Adipocyte (in vitro differentiated cells): ENCODE results near the gene PTPN20.
"Not testable (repeated sequence)": the region's sequence is repeated elsewhere in the genome, so short reads cannot be mapped to it uniquely, and the experiment has no call there.

ENCODE experiments used
- DNase-seq: peaks from one replicate; pipeline ENCODE4 v3.0.0-alpha.2; 2015; ENCODE audit warnings: low read depth
- H3K27me3 ChIP-seq: replicated peaks from 2 replicates; pipeline ENCODE4 v1.7.0; 2013; ENCODE audit warnings: mild to moderate bottlenecking, low read length, moderate library complexity; ENCODE audit not compliant: control insufficient read depth, insufficient read depth
- H3K36me3 ChIP-seq: 2 replicates; pipeline ENCODE4 v1.7.0; 2013; ENCODE audit warnings: low read length, mild to moderate bottlenecking, moderate library complexity; ENCODE audit not compliant: control insufficient read depth, insufficient read depth, severe bottlenecking
- H3K4me1 ChIP-seq: 2 replicates; pipeline ENCODE4 v1.7.0; 2013; ENCODE audit warnings: mild to moderate bottlenecking, low read length, moderate library complexity; ENCODE audit not compliant: control insufficient read depth, insufficient read depth
- H3K4me3 ChIP-seq: 2 replicates; pipeline ENCODE4 v1.7.0; 2013; ENCODE audit warnings: mild to moderate bottlenecking, low read length, moderate library complexity
- H3K9ac ChIP-seq: 2 replicates; pipeline ENCODE4 v1.7.0; 2013; ENCODE audit warnings: mild to moderate bottlenecking, low read length, moderate library complexity
- H3K9me3 ChIP-seq: 2 replicates; pipeline ENCODE4 v1.7.0; 2013; ENCODE audit warnings: mild to moderate bottlenecking, low read length, moderate library complexity; ENCODE audit not compliant: control insufficient read depth

Gene PTPN20

GRCh38 chr10:46963356-46963755, 52.1 kb downstream of the PTPN20 start:
- H3K27me3 ChIP-seq, H3K9ac ChIP-seq, H3K36me3 ChIP-seq, H3K9me3 ChIP-seq, DNase-seq, H3K4me1 ChIP-seq, H3K4me3 ChIP-seq: not testable (repeated sequence)

- not testable (repeated sequence) for H3K27me3 ChIP-seq, H3K9ac ChIP-seq, H3K36me3 ChIP-seq, H3K4me3 ChIP-seq, H3K9me3 ChIP-seq, DNase-seq, H3K4me1 ChIP-seq
These were observed 55.8 kb downstream of the PTPN20 start for GRCh38 chr10:46967013-46967412.

GRCh38 chr10:46980223-46980622, 69.0 kb downstream of the PTPN20 start:
- not testable (repeated sequence) for H3K4me3 ChIP-seq, H3K36me3 ChIP-seq, H3K9me3 ChIP-seq

GRCh38 chr10:46987233-46987924, 76.2 kb downstream of the PTPN20 start:
- not testable (repeated sequence) for H3K36me3 ChIP-seq

More at GRCh38 chr10:46980223-46980622, 69.0 kb downstream of the PTPN20 start:
- not testable (repeated sequence) for H3K9ac ChIP-seq, H3K4me1 ChIP-seq, H3K27me3 ChIP-seq, DNase-seq

GRCh38 chr10:46992803-46993561, 81.8 kb downstream of the PTPN20 start:
- H3K9ac ChIP-seq, result peak overlapping the region; percentile 77
- H3K36me3 ChIP-seq, result no peaks in the 10 kb centered on the region
- peak; percentile 57 for DNase-seq
- no peaks in the 10 kb centered on the region for H3K27me3 ChIP-seq
- H3K9me3 ChIP-seq, result no peaks in the 10 kb centered on the region
- peak overlapping the region; percentile 57 for H3K4me3 ChIP-seq
- peaks cover 23% of the 10 kb centered on the region for H3K4me1 ChIP-seq

More at GRCh38 chr10:46987233-46987924, 76.2 kb downstream of the PTPN20 start:
- H3K4me3 ChIP-seq, H3K9me3 ChIP-seq, H3K9ac ChIP-seq, DNase-seq, H3K27me3 ChIP-seq, H3K4me1 ChIP-seq: not testable (repeated sequence)

- no peak for DNase-seq
- H3K4me3 ChIP-seq, result no peak overlapping the region
- no peaks in the 10 kb centered on the region for H3K36me3 ChIP-seq
- no peak overlapping the region for H3K9ac ChIP-seq
- H3K9me3 ChIP-seq, result no peaks in the 10 kb centered on the region
- H3K4me1 ChIP-seq, result peaks cover 30% of the 10 kb centered on the region
- no peaks in the 10 kb centered on the region for H3K27me3 ChIP-seq
These were observed 84.0 kb downstream of the PTPN20 start for GRCh38 chr10:46995234-46995633.

GRCh38 chr10:46998192-46998591, 87.0 kb downstream of the PTPN20 start:
- DNase-seq, result no peak
- H3K4me1 ChIP-seq, result peaks cover 22% of the 10 kb centered on the region

GRCh38 chr10:46998595-46998994, 87.4 kb downstream of the PTPN20 start:
- Histone ChIP-seq H3K4me1 (peaks cover 18% of the 10 kb centered on the region), H3K27me3 (no peaks in the 10 kb centered on the region), H3K9ac (no peak overlapping the region), H3K36me3 (no peaks in the 10 kb centered on the region), H3K9me3 (no peaks in the 10 kb centered on the region), H3K4me3 (no peak overlapping the region)
- DNase-seq, result no peak

More at GRCh38 chr10:46998192-46998591, 87.0 kb downstream of the PTPN20 start:
- H3K9ac ChIP-seq, result no peak overlapping the region
- no peaks in the 10 kb centered on the region for H3K9me3 ChIP-seq
- no peaks in the 10 kb centered on the region for H3K27me3 ChIP-seq
- H3K36me3 ChIP-seq, result no peaks in the 10 kb centered on the region
- H3K4me3 ChIP-seq, result no peak overlapping the region

GRCh38 chr10:46999217-46999616, 88.0 kb downstream of the PTPN20 start:
- Histone ChIP-seq H3K9me3 (no peaks in the 10 kb centered on the region), H3K4me3 (no peak overlapping the region), H3K36me3 (no peaks in the 10 kb centered on the region), H3K27me3 (no peaks in the 10 kb centered on the region), H3K4me1 (peaks cover 15% of the 10 kb centered on the region), H3K9ac (no peak overlapping the region)
- DNase-seq, result no peak

GRCh38 chr10:47008769-47009168, 97.5 kb downstream of the PTPN20 start:
- DNase-seq, result no peak
- Histone ChIP-seq H3K27me3 (no peaks in the 10 kb centered on the region), H3K9me3 (no peaks in the 10 kb centered on the region), H3K9ac (no peak overlapping the region), H3K4me1 (peaks cover 31% of the 10 kb centered on the region), H3K36me3 (no peaks in the 10 kb centered on the region), H3K4me3 (no peak overlapping the region)

- Histone ChIP-seq H3K4me1 (peaks cover 36% of the 10 kb centered on the region), H3K9me3 (no peaks in the 10 kb centered on the region), H3K4me3 (no peak overlapping the region), H3K9ac (no peak overlapping the region), H3K27me3 (no peaks in the 10 kb centered on the region), H3K36me3 (no peaks in the 10 kb centered on the region)
- DNase-seq, result no peak
These were observed 98.1 kb downstream of the PTPN20 start for GRCh38 chr10:47009215-47009838.
